Eye (tissue), 1 donor: ENCODE data around the gene METTL23.

Source experiments
- DNase-seq: peaks from one replicate; pipeline ENCODE4 v3.0.0-alpha.2; 2015

Gene METTL23

GRCh38 chr17:76775021-76775600 is 48.5 kb downstream of the METTL23 start:
- DNase-seq, result no peak

- no peak for DNase-seq
These were observed 54.7 kb downstream of the METTL23 start for GRCh38 chr17:76781056-76781982.

- DNase-seq, result no peak
These were observed 56.5 kb downstream of the METTL23 start for GRCh38 chr17:76783146-76783545.
